ENCODE results near the gene PAPLN. TPM values are rescaled to one million over a fixed set of nuclear protein-coding genes. Genes with fewer than 3 reads are reported as not detected.

PAPLN gene
- total RNA-seq, 1 experiment from 2014 or later: 0.75 TPM

GRCh38 chr14:73249564-73250316 is 12.4 kb downstream of the PAPLN start:
- Histone ChIP-seq H3K27ac (ENCODE audit: low read depth, low read length, poor library complexity, severe bottlenecking) (no peak overlapping the region), H3K27me3 (replicated peaks; ENCODE audit: insufficient read depth, low read depth, low read length, poor library complexity) (no peaks in the 10 kb centered on the region), H3K4me1 (ENCODE audit: insufficient read depth, low read length, poor library complexity, severe bottlenecking) (no peaks in the 10 kb centered on the region), H3K9me3 (ENCODE audit: low read depth, low read length, poor library complexity, severe bottlenecking) (no peaks in the 10 kb centered on the region), H3K36me3 (ENCODE audit: insufficient read depth, low read length, poor library complexity, severe bottlenecking) (no peaks in the 10 kb centered on the region), H3K4me3 (ENCODE audit: low read depth, low read length, poor library complexity, severe bottlenecking) (no peak overlapping the region)
- no TSS peak for BruUV-seq (replicated peaks)
- intact Hi-C loops (cut with micrococcal nuclease; ENCODE audit: unreplicated experiment): no loop called here
- no peak for DNase-seq (ENCODE audit: low spot score)
- ChIA-PET CTCF (no interaction called here), POLR2A (ENCODE audit: low non-redundant PET) (no interaction called here)
- TF ChIP-seq CTCF (conservative IDR thresholded peaks at IDR 0.05; ENCODE audit: low read depth, low read length) (no peak), EZH2 (IDR thresholded peaks at IDR 0.05; ENCODE audit: borderline replicate concordance, low read depth, low read length, poor library complexity, severe bottlenecking) (no peak)

DNA sequence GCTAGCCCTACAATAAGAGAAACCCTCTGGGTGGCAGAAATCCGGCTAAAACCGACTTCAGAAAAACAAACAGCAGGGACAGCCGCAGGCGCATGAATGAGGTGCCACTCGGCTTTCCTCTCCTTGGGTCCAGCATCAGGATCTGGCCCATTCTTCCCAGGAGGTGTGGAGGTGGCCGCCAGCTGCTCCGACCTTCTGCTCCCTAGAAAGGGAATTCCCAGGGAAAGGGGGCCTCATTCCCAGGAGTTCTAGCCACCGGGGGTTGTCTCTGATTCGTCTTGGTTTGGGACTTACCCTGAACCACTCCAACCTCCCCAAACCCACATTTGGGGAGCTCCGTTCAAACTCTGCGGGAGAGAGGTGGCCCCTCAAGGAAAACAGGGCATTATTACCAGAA is 13.0 kb downstream of the PAPLN start:
- POLR2A ChIA-PET (ENCODE audit: low non-redundant PET): no interaction called here
- no peaks in the 10 kb centered on the region for H3K27me3 ChIP-seq (replicated peaks; ENCODE audit: insufficient read depth, low read depth, low read length, poor library complexity)
- no peaks in the 10 kb centered on the region for H3K4me1 ChIP-seq (ENCODE audit: insufficient read depth, low read length, poor library complexity, severe bottlenecking)
- H3K27ac ChIP-seq (ENCODE audit: low read depth, low read length, poor library complexity, severe bottlenecking): no peak overlapping the region
- H3K9me3 ChIP-seq (ENCODE audit: low read depth, low read length, poor library complexity, severe bottlenecking): no peaks in the 10 kb centered on the region
- no peaks in the 10 kb centered on the region for H3K36me3 ChIP-seq (ENCODE audit: insufficient read depth, low read length, poor library complexity, severe bottlenecking)
- intact Hi-C loops (cut with micrococcal nuclease; ENCODE audit: unreplicated experiment): no loop called here
- CTCF ChIA-PET: no interaction called here
- H3K4me3 ChIP-seq (ENCODE audit: low read depth, low read length, poor library complexity, severe bottlenecking): no peak overlapping the region
- BruUV-seq (replicated peaks): no TSS peak
- DNase-seq (ENCODE audit: low spot score): no peak
- TF ChIP-seq CTCF (conservative IDR thresholded peaks at IDR 0.05; ENCODE audit: low read depth, low read length) (no peak), EZH2 (IDR thresholded peaks at IDR 0.05; ENCODE audit: borderline replicate concordance, low read depth, low read length, poor library complexity, severe bottlenecking) (no peak)

DNA sequence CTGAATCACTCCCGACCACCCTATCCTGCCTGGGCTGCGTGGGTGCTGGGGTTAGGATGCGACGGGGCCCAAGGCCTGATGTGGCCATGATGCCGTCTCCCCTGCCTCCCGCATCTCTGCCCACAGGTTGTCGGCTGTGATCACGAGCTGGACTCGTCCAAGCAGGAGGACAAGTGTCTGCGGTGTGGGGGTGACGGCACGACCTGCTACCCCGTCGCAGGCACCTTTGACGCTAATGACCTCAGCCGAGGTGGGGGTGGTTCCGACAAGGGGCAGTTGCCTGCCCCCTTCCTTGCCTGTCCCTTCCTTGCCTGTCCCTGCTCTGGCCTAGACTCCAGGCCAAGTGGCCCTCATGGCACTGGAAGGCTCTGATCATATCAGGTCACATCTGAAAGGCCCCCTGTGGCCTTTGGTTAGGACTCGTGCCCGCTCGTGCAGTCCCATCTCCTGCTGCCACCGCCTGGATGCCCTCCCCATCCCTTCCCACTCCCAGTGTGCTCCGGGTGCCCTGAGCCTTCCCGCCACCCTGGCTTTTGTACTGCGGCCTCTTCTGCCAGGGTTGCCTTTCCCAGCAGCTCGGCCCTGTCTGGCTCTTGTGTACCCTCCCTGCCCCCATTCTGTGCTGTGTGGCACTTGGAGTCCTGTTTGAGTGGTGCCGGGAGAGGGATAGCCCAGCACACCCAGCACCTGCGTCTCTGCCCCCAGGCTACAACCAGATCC is 13.6 kb downstream of the PAPLN start:
- H3K27me3 ChIP-seq (replicated peaks; ENCODE audit: insufficient read depth, low read depth, low read length, poor library complexity): no peaks in the 10 kb centered on the region
- no TSS peak for BruUV-seq (replicated peaks)
- TF ChIP-seq EZH2 (IDR thresholded peaks at IDR 0.05; ENCODE audit: borderline replicate concordance, low read depth, low read length, poor library complexity, severe bottlenecking) (no peak), CTCF (conservative IDR thresholded peaks at IDR 0.05; ENCODE audit: low read depth, low read length) (no peak)
- POLR2A ChIA-PET (ENCODE audit: low non-redundant PET): no interaction called here
- DNase-seq (ENCODE audit: low spot score): no peak
- H3K4me3 ChIP-seq (ENCODE audit: low read depth, low read length, poor library complexity, severe bottlenecking): no peak overlapping the region
- intact Hi-C loops (cut with micrococcal nuclease; ENCODE audit: unreplicated experiment): no loop called here
- no peaks in the 10 kb centered on the region for H3K9me3 ChIP-seq (ENCODE audit: low read depth, low read length, poor library complexity, severe bottlenecking)
- no peaks in the 10 kb centered on the region for H3K36me3 ChIP-seq (ENCODE audit: insufficient read depth, low read length, poor library complexity, severe bottlenecking)
- CTCF ChIA-PET: no interaction called here
- H3K27ac ChIP-seq (ENCODE audit: low read depth, low read length, poor library complexity, severe bottlenecking): no peak overlapping the region
- H3K4me1 ChIP-seq (ENCODE audit: insufficient read depth, low read length, poor library complexity, severe bottlenecking): no peaks in the 10 kb centered on the region
